Adrenal gland (tissue), 12 donors: Measurements from ENCODE around the gene ADAM33. TPM values are rescaled to one million over a fixed set of nuclear protein-coding genes. Genes with fewer than 3 reads are reported as not detected.

ENCODE experiments used
- DNase-seq, 7 donors: peaks; one replicate each; pipeline ENCODE4 v3.0.0-alpha.2; 2019 to 2020
- H3K27ac ChIP-seq, 5 donors: fragments of 200-600 bp; sonication (generic) in 4 of 5; 1 replicate in 3 of 5; 2 replicates in 2 of 5; pipeline versions ENCODE4 v1.5.1 to v1.8.0; 2016 to 2020; ENCODE audit warnings: mild to moderate bottlenecking in 1 of 5
- H3K27me3 ChIP-seq: fragments of 200-600 bp; 2 replicates; pipeline ENCODE4 v1.8.0; 2021
- H3K36me3 ChIP-seq, 2 donors: fragments of 200-600 bp; replicated peaks in 1 of 2; 1 replicate in 1 of 2; 2 replicates in 1 of 2; pipeline versions ENCODE4 v1.5.1 to v1.8.0; 2018 to 2022
- H3K4me1 ChIP-seq, 2 donors: fragments of 200-600 bp; replicated peaks in 1 of 2; 1 replicate in 1 of 2; 2 replicates in 1 of 2; pipeline versions ENCODE4 v1.5.1 to v1.8.0; 2018 to 2021
- H3K4me3 ChIP-seq, 4 donors: fragments of 200-600 bp; sonication (generic) in 3 of 4; one replicate each; pipeline ENCODE4 v1.5.1; 2016 to 2018
- H3K9me3 ChIP-seq, 3 donors: fragments of 200-600 bp; sonication (generic) in 1 of 3; replicated peaks in 1 of 3; 1 replicate in 2 of 3; 2 replicates in 1 of 3; pipeline versions ENCODE4 v1.5.1 to v1.8.0; 2016 to 2021
- POLR2A ChIP-seq, 2 donors: fragments of 450-650 bp; IDR thresholded peaks; one replicate each; pipeline ENCODE4 v1.6.1; 2017; ENCODE audit warnings: antibody characterized with exemption in 2 of 2, mild to moderate bottlenecking in 2 of 2, moderate library complexity in 1 of 2
- WGBS, 4 donors: extraction: QIAGEN DNeasy Blood & Tissue Kit in 2 of 4; methylation state at CpG; one replicate each; pipeline versions ENCODE4 v1.1.5 to v1.1.7; 2013 to 2017; 5-methylcytosine and 5-hydroxymethylcytosine counted together
- intact Hi-C, 2 donors: fragments of 100-400 bp; cut with DNase I; formaldehyde crosslinking; loops; one replicate each; pipeline versions ENCODE4 v1.14.1 to v1.15.0; 2022 to 2023
- polyA plus RNA-seq, 3 donors: library from polyadenylated mRNA; stranded (reverse); fragments of 200-250 nt in 2 of 3; fragments of 350-450 nt in 1 of 3; fragmentation: Illumina TruSeq in 1 of 3; extraction: RNeasy Lipid Tissue Mini Kit (QIAGEN cat#74804) in 1 of 3; gene quantifications; one replicate each; pipeline ENCODE4 v1.2.3, GENCODE V29; 2013 to 2014
- total RNA-seq, 9 donors: library from RNA; depleted of rRNA in 4 of 9; stranded (reverse); fragments of >200 nt in 4 of 9; fragments of 120-200 nt in 1 of 9; fragmentation: NEBNext Ultra II Directional in 1 of 9; extraction: Animal tissue kit (Norgen Biotek cat#: 25700) in 1 of 9; gene quantifications; one replicate each; pipeline versions ENCODE4 v1.1.0 to v1.2.4, GENCODE V29; 2013 to 2023
- TF ChIP-seq, protein P1 (sequence below), 6 experiments: fragments of 450-650 bp in 4 of 6; fragments of 200-600 bp in 2 of 6; sonication (generic) in 1 of 6; IDR thresholded peaks; 1 replicate in 5 of 6; 2 replicates in 1 of 6; pipeline versions ENCODE4 v1.5.1 to v1.8.0; 2016 to 2021; ENCODE audit warnings: antibody characterized with exemption in 6 of 6, mild to moderate bottlenecking in 2 of 6, moderate library complexity in 1 of 6
- donor health status: healthy with polysubstance abuse.
- donor health status: Bipolar disorder and iron deficiency.
- donor health status: DM: yes; HTN: yes; CAD: no.
- donor health status: DM: no; HTN: no; CAD: no.
- donor health status: DM: no; HTN: no; CAD: no.
- donor health status: DM: yes; HTN: yes; CAD: no.

Gene ADAM33
- total and polyA plus RNA-seq, 12 donors: 0.42 to 65.0 (median 2.0) TPM

GRCh38 chr20:3673221-3674070 lies 8.4 kb downstream of the ADAM33 start:
- Histone ChIP-seq H3K9me3 (no peaks in the 10 kb centered on the region), H3K27me3 (peaks cover 32% of the 10 kb centered on the region), H3K27ac (no peak overlapping the region), H3K4me3 (no peak overlapping the region), H3K36me3 (no peaks in the 10 kb centered on the region), H3K4me1 (no peaks in the 10 kb centered on the region)
- DNase-seq: no peak
- intact Hi-C loops: loop anchor here in 1 of 2 donors (10.0 kb wide), 1 partner anchor 181 kb away; no protein-coding TSS in a partner anchor
- TF ChIP-seq POLR2A (IDR thresholded peaks at IDR 0.05): no peak
- TF ChIP-seq, protein P1, sequence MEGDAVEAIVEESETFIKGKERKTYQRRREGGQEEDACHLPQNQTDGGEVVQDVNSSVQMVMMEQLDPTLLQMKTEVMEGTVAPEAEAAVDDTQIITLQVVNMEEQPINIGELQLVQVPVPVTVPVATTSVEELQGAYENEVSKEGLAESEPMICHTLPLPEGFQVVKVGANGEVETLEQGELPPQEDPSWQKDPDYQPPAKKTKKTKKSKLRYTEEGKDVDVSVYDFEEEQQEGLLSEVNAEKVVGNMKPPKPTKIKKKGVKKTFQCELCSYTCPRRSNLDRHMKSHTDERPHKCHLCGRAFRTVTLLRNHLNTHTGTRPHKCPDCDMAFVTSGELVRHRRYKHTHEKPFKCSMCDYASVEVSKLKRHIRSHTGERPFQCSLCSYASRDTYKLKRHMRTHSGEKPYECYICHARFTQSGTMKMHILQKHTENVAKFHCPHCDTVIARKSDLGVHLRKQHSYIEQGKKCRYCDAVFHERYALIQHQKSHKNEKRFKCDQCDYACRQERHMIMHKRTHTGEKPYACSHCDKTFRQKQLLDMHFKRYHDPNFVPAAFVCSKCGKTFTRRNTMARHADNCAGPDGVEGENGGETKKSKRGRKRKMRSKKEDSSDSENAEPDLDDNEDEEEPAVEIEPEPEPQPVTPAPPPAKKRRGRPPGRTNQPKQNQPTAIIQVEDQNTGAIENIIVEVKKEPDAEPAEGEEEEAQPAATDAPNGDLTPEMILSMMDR (IDR thresholded peaks at IDR 0.05): no peak
- 34 to 61% (median 44%) methylated on average over 12 to 90 of the region's 90 CpGs for WGBS, 4 donors

- WGBS, 4 donors: 11 to 40% (median 16%) methylated on average over 21 to 58 of the region's 58 CpGs
- no peak for DNase-seq
- intact Hi-C loops: loop anchor here in 1 of 2 donors (10.0 kb wide), 1 partner anchor 182 kb away; no protein-coding TSS in a partner anchor
- Histone ChIP-seq H3K27ac (no peak overlapping the region), H3K4me1 (no peaks in the 10 kb centered on the region), H3K4me3 (no peak overlapping the region), H3K9me3 (no peaks in the 10 kb centered on the region), H3K27me3 (peaks cover 32% of the 10 kb centered on the region), H3K36me3 (no peaks in the 10 kb centered on the region)
- TF ChIP-seq, protein P1 (IDR thresholded peaks at IDR 0.05): no peak
- no peak for TF ChIP-seq POLR2A (IDR thresholded peaks at IDR 0.05)
These were observed 9.2 kb downstream of the ADAM33 start for GRCh38 chr20:3672547-3673171.

- Histone ChIP-seq H3K27ac (no peak overlapping the region), H3K9me3 (no peaks in the 10 kb centered on the region), H3K27me3 (peaks cover 32% of the 10 kb centered on the region), H3K36me3 (no peaks in the 10 kb centered on the region), H3K4me1 (no peaks in the 10 kb centered on the region), H3K4me3 (no peak overlapping the region)
- DNase-seq: no peak
- 49 to 66% (median 53%) methylated on average over 5 to 23 of the region's 23 CpGs for WGBS, 4 donors
- TF ChIP-seq, protein P1 (IDR thresholded peaks at IDR 0.05): no peak
- no peak for TF ChIP-seq POLR2A (IDR thresholded peaks at IDR 0.05)
- intact Hi-C loops: loop anchor here in 1 of 2 donors (10.0 kb wide), 1 partner anchor 183 kb away; no protein-coding TSS in a partner anchor
These were observed 9.7 kb downstream of the ADAM33 start for GRCh38 chr20:3671986-3672546.

GRCh38 chr20:3670945-3671344 lies 10.9 kb downstream of the ADAM33 start:
- peaks cover 32% of the 10 kb centered on the region for H3K27me3 ChIP-seq
- WGBS, 4 donors: 67 to 89% (median 76%) methylated on average over 3 to 10 of the region's 10 CpGs; no CpG with 5 or more reads in 1 of the 4 donors
- no peaks in the 10 kb centered on the region for H3K9me3 ChIP-seq
- DNase-seq: no peak
- no peak for TF ChIP-seq POLR2A (IDR thresholded peaks at IDR 0.05)
- TF ChIP-seq, protein P1 (IDR thresholded peaks at IDR 0.05): no peak
- no peaks in the 10 kb centered on the region for H3K36me3 ChIP-seq
- no peak overlapping the region for H3K27ac ChIP-seq
- no peaks in the 10 kb centered on the region for H3K4me1 ChIP-seq
- intact Hi-C loops: loop anchor here in 1 of 2 donors (10.0 kb wide), 1 partner anchor 184 kb away; no protein-coding TSS in a partner anchor
- no peak overlapping the region for H3K4me3 ChIP-seq
